ENCODE results near the gene SRMS. TPM values are rescaled to one million over a fixed set of nuclear protein-coding genes. Genes with fewer than 3 reads are reported as not detected.
A peak's percentile ranks its signal among the peaks of the same experiment; 100 is the strongest.
"Not testable (repeated sequence)": the region's sequence is repeated elsewhere in the genome, so short reads cannot be mapped to it uniquely, and the experiment has no call there.

The SRMS gene
- total and polyA plus RNA-seq, 11 donors: not detected

DNA sequence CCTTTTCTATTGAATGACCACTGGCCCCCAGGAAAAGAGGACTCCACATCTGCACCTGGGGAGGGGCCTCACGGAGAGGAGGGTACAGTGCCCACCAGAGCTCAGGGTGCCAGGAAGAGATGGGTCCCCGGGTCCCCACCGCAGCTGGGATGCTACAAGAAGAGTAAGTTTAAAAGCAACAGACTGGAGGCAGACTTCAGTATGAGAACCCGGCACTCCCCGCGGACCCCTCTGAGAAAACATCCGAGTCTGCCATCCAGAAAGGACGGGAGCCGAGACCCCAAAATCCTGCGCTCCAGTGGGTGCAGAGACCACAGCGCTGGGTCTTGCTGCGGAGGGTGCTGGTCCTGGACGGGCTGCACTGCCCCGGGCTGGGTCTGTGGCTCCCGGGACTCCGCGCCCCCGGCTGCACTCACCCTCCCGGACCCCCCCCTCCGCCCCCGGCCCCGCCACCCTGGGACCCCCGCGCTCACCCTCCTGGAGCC is 26.1 kb upstream of the SRMS start:
- Histone ChIP-seq H3K27me3 (peaks cover 0 to 14% (median 0%) of the 10 kb centered on the region in 9 donors), H3K36me3 (peaks cover 0 to 16% (median 6%) of the 10 kb centered on the region in 9 donors), H3K9me3 (no peaks in the 10 kb centered on the region), H3K27ac (peak overlapping the region; percentile 54 to 96 (median 86)), H3K4me3 (peak overlapping the region; percentile 65 to 99 (median 86)), H3K4me1 (peaks cover 0 to 36% (median 18%) of the 10 kb centered on the region in 12 donors)
- ATAC-seq (peak in 3 of 4 donors; percentile 1 to 19 (median 9)), DNase-seq (peak in 1 of 5 donors; percentile 23)
- intact Hi-C loops (cut with DNase I): no loop called here
- TF ChIP-seq POLR2A (IDR thresholded peaks at IDR 0.05): no peak
- TF ChIP-seq, protein P1, sequence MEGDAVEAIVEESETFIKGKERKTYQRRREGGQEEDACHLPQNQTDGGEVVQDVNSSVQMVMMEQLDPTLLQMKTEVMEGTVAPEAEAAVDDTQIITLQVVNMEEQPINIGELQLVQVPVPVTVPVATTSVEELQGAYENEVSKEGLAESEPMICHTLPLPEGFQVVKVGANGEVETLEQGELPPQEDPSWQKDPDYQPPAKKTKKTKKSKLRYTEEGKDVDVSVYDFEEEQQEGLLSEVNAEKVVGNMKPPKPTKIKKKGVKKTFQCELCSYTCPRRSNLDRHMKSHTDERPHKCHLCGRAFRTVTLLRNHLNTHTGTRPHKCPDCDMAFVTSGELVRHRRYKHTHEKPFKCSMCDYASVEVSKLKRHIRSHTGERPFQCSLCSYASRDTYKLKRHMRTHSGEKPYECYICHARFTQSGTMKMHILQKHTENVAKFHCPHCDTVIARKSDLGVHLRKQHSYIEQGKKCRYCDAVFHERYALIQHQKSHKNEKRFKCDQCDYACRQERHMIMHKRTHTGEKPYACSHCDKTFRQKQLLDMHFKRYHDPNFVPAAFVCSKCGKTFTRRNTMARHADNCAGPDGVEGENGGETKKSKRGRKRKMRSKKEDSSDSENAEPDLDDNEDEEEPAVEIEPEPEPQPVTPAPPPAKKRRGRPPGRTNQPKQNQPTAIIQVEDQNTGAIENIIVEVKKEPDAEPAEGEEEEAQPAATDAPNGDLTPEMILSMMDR (IDR thresholded peaks at IDR 0.05): no peak
- WGBS, 4 donors: 1 to 4% (median 3%) methylated on average over 20 to 24 of the region's 24 CpGs

- no peaks in the 10 kb centered on the region for H3K9me3 ChIP-seq
- H3K27ac ChIP-seq: peak overlapping the region; percentile 54 to 96 (median 86)
- H3K27me3 ChIP-seq: peaks cover 0 to 14% (median 0%) of the 10 kb centered on the region in 9 donors
- H3K4me1 ChIP-seq: peaks cover 0 to 43% (median 18%) of the 10 kb centered on the region in 12 donors
- peak overlapping the region; percentile 65 to 99 (median 86) for H3K4me3 ChIP-seq
- DNase-seq (peak in 1 of 5 donors; percentile 29), ATAC-seq (peak in 1 of 4 donors; percentile 1)
- WGBS, 4 donors: 84 to 89% (median 86%) methylated on average over 31 to 34 of the region's 34 CpGs
- H3K36me3 ChIP-seq: peaks cover 0 to 22% (median 6%) of the 10 kb centered on the region in 9 donors
- intact Hi-C loops (cut with DNase I): no loop called here
- TF ChIP-seq POLR2A (IDR thresholded peaks at IDR 0.05): no peak
- TF ChIP-seq, protein P1 (IDR thresholded peaks at IDR 0.05): no peak
Observed at GRCh38 chr20:63572788-63573646, 25.5 kb upstream of the SRMS start.

- Histone ChIP-seq H3K27ac (peak overlapping the region in 5 of 12 donors; percentile 16 to 96 (median 90)), H3K4me1 (peaks cover 0 to 51% (median 18%) of the 10 kb centered on the region in 12 donors), H3K36me3 (peaks cover 0 to 29% (median 6%) of the 10 kb centered on the region in 9 donors), H3K9me3 (no peaks in the 10 kb centered on the region), H3K27me3 (peaks cover 0 to 10% (median 0%) of the 10 kb centered on the region in 9 donors), H3K4me3 (peak overlapping the region in 2 of 12 donors; percentile 75 to 94)
- ATAC-seq (no peak), DNase-seq (peak in 1 of 5 donors; percentile 25)
- WGBS, 4 donors: 91 to 96% (median 94%) methylated on average over 13 to 48 of the region's 48 CpGs
- intact Hi-C loops (cut with DNase I): no loop called here
- TF ChIP-seq POLR2A (IDR thresholded peaks at IDR 0.05): no peak
- TF ChIP-seq, protein P1 (IDR thresholded peaks at IDR 0.05): no peak
Observed at GRCh38 chr20:63572071-63572787, 24.7 kb upstream of the SRMS start.

DNA sequence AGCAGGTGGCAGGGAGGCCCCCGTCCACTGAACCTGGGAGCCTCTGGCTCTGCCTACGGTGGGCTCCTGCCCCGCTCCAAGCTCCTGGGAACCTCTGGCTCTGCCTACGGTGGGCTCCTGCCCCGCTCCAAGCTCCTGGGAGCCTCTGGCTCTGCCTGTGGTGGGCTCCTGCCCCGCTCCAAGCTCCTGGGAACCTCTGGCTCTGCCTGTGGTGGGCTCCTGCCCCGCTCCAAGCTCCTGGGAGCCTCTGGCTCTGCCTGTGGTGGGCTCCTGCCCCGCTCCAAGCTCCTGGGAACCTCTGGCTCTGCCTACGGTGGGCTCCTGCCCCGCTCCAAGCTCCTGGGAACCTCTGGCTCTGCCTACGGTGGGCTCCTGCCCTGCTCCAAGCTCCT is 23.5 kb upstream of the SRMS start:
- DNase-seq; H3K27ac ChIP-seq; H3K4me3 ChIP-seq; intact Hi-C loops (cut with DNase I); H3K9me3 ChIP-seq; H3K27me3 ChIP-seq; ATAC-seq: not testable (repeated sequence)
- Histone ChIP-seq H3K36me3 (peaks cover 0 to 41% (median 12%) of the 10 kb centered on the region in 9 donors), H3K4me1 (peaks cover 0 to 56% (median 16%) of the 10 kb centered on the region in 12 donors)
- 59 to 81% (median 65%) methylated on average over 1 to 9 of the region's 11 CpGs for WGBS, 4 donors

Measured in heart left ventricle (tissue), 16 donors.